ENCODE data around the gene WSCD1.

The WSCD1 gene

DNA sequence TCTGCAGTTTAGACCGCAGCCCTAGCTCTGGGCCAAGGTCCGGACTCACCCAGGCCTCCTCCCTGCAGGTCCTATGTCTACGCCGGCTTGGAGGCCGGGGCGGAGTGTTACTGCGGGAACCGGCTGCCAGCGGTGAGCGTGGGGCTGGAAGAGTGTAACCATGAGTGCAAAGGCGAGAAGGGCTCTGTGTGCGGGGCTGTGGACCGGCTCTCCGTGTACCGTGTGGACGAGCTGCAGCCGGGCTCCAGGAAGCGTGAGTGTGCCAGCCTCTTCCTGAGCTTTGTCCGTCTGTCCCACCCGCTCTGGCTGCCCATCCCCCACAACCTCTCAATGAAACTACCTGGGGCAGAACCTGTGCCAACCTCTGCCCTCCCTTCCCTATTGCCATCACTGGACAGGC, 20.1 kb downstream of the WSCD1 start:
- Histone ChIP-seq H3K27me3 (ENCODE audit: low read depth, low read length) (no peaks in the 10 kb centered on the region), H3K4me3 (ENCODE audit: low read depth in 1 of 2, low read length in 2 of 2) (no peak overlapping the region)

DNA sequence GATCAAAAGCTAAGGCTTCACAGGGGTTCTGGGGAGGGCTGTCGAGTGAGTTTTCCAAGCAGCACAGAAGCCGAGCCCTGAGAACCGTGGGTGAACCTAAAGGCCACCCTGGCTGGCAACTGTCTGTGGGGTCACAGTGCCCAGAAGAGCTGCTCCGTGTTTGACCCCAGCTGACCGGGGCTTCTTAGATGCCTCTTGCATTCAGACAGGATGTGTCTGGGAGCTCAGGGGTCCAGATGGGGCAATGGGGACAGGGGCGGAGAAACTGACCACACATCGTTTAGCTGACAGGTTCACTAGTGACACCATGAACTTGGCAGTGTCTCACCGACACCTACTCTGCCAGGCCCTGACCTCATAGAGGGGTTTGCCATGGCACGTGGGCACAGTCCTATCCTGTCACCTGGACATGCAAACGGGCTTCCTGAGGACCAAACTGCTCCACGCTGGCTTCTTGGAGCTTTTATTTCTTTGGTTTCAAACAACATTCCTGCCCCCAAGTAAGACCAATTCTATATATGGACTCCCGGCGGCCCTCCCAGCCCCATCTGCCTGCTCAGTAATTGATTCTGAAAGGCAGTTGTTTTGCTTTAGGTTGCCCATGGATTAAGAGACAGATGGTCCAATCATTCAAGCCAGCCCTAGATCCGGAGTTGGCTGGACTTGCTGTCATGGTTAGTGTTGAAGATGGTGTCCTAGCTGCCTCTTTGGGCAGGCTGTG, 22.2 kb downstream of the WSCD1 start:
- no peaks in the 10 kb centered on the region for H3K4me1 ChIP-seq (ENCODE audit: control insufficient read depth in 1 of 2, insufficient read depth in 2 of 2, low read length in 2 of 2)
- no peaks in the 10 kb centered on the region for H3K27me3 ChIP-seq (ENCODE audit: low read depth, low read length)
- H3K36me3 ChIP-seq (ENCODE audit: control insufficient read depth in 1 of 2, insufficient read depth in 2 of 2, low read length in 2 of 2) = no peaks in the 10 kb centered on the region
- H3K4me3 ChIP-seq (ENCODE audit: low read depth in 1 of 2, low read length in 2 of 2) = no peak overlapping the region
- no peak overlapping the region for H3K27ac ChIP-seq (ENCODE audit: low read length)
- H3K9me3 ChIP-seq (ENCODE audit: control insufficient read depth in 1 of 2, low read length in 2 of 2) = no peaks in the 10 kb centered on the region

More for the DNA sequence above, 20.1 kb downstream of the WSCD1 start:
- Histone ChIP-seq H3K27ac (ENCODE audit: low read length) (no peak overlapping the region), H3K36me3 (ENCODE audit: control insufficient read depth in 1 of 2, insufficient read depth in 2 of 2, low read length in 2 of 2) (no peaks in the 10 kb centered on the region), H3K9me3 (ENCODE audit: control insufficient read depth in 1 of 2, low read length in 2 of 2) (no peaks in the 10 kb centered on the region), H3K4me1 (ENCODE audit: control insufficient read depth in 1 of 2, insufficient read depth in 2 of 2, low read length in 2 of 2) (no peaks in the 10 kb centered on the region)

DNA sequence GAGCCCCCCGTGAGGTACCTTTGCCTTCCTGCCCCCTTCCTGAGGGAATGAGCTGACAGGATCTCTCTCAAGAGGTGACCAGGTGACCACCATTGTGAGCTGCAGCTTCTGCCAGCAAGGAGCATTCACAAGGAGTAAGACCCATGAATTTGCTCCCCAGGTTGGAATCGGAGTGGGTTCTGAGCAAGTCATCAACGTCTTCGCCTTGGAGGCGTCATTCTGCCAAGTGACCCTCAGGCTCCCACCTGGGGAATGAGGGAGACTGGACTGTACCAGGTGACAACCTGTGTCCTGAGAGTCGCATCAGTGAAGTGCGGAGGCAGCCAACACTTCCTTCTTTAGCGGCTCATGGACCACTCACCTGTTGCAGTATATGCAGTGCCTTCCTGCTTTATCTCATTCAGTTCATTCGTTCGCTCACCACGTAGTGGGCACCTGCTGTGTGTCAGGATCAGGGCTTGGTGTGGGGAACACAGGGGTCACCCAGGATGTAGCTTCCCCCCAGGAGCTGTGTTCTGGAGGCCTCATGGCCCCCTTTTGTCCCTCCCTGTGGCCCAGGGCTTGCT, 22.8 kb downstream of the WSCD1 start:
- no peaks in the 10 kb centered on the region for H3K9me3 ChIP-seq (ENCODE audit: control insufficient read depth in 1 of 2, low read length in 2 of 2)
- H3K27me3 ChIP-seq (ENCODE audit: low read depth, low read length) = no peaks in the 10 kb centered on the region
- H3K36me3 ChIP-seq (ENCODE audit: control insufficient read depth in 1 of 2, insufficient read depth in 2 of 2, low read length in 2 of 2) = no peaks in the 10 kb centered on the region
- H3K27ac ChIP-seq (ENCODE audit: low read length) = no peak overlapping the region
- H3K4me1 ChIP-seq (ENCODE audit: control insufficient read depth in 1 of 2, insufficient read depth in 2 of 2, low read length in 2 of 2) = no peaks in the 10 kb centered on the region
- H3K4me3 ChIP-seq (ENCODE audit: low read depth in 1 of 2, low read length in 2 of 2) = no peak overlapping the region

GRCh38 chr17:6094453-6094852, 24.3 kb downstream of the WSCD1 start:
- Histone ChIP-seq H3K4me1 (ENCODE audit: control insufficient read depth in 1 of 2, insufficient read depth in 2 of 2, low read length in 2 of 2) (no peaks in the 10 kb centered on the region), H3K36me3 (ENCODE audit: control insufficient read depth in 1 of 2, insufficient read depth in 2 of 2, low read length in 2 of 2) (no peaks in the 10 kb centered on the region)

DNA sequence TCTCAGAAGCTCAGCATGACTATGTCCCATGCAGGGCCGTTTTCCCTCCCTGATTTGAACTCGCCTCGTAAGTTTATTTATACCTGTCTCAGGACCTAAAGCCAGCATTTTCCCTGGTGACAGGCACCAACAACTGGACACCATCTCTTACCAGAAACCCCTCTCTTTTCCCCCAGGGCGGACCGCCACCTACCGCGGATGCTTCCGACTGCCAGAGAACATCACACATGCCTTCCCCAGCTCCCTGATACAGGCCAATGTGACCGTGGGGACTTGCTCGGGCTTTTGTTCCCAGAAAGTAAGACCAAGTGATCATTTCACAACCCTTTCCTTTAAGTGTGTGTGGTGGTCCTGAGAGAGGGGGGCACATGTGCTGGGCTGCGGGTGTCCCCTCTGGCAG, 24.7 kb downstream of the WSCD1 start:
- Histone ChIP-seq H3K27me3 (ENCODE audit: low read depth, low read length) (no peaks in the 10 kb centered on the region), H3K4me1 (ENCODE audit: control insufficient read depth in 1 of 2, insufficient read depth in 2 of 2, low read length in 2 of 2) (no peaks in the 10 kb centered on the region), H3K4me3 (ENCODE audit: low read depth in 1 of 2, low read length in 2 of 2) (no peak overlapping the region), H3K27ac (ENCODE audit: low read length) (no peak overlapping the region), H3K36me3 (ENCODE audit: control insufficient read depth in 1 of 2, insufficient read depth in 2 of 2, low read length in 2 of 2) (no peaks in the 10 kb centered on the region), H3K9me3 (ENCODE audit: control insufficient read depth in 1 of 2, low read length in 2 of 2) (no peaks in the 10 kb centered on the region)

More at GRCh38 chr17:6094453-6094852, 24.3 kb downstream of the WSCD1 start:
- Histone ChIP-seq H3K27ac (ENCODE audit: low read length) (no peak overlapping the region), H3K27me3 (ENCODE audit: low read depth, low read length) (no peaks in the 10 kb centered on the region), H3K4me3 (ENCODE audit: low read depth in 1 of 2, low read length in 2 of 2) (no peak overlapping the region), H3K9me3 (ENCODE audit: control insufficient read depth in 1 of 2, low read length in 2 of 2) (no peaks in the 10 kb centered on the region)

GRCh38 chr17:6095501-6095900, 25.3 kb downstream of the WSCD1 start:
- Histone ChIP-seq H3K4me1 (ENCODE audit: control insufficient read depth in 1 of 2, insufficient read depth in 2 of 2, low read length in 2 of 2) (no peaks in the 10 kb centered on the region), H3K27me3 (ENCODE audit: low read depth, low read length) (no peaks in the 10 kb centered on the region), H3K27ac (ENCODE audit: low read length) (no peak overlapping the region), H3K9me3 (ENCODE audit: control insufficient read depth in 1 of 2, low read length in 2 of 2) (no peaks in the 10 kb centered on the region), H3K4me3 (ENCODE audit: low read depth in 1 of 2, low read length in 2 of 2) (no peak overlapping the region), H3K36me3 (ENCODE audit: control insufficient read depth in 1 of 2, insufficient read depth in 2 of 2, low read length in 2 of 2) (no peaks in the 10 kb centered on the region)

DNA sequence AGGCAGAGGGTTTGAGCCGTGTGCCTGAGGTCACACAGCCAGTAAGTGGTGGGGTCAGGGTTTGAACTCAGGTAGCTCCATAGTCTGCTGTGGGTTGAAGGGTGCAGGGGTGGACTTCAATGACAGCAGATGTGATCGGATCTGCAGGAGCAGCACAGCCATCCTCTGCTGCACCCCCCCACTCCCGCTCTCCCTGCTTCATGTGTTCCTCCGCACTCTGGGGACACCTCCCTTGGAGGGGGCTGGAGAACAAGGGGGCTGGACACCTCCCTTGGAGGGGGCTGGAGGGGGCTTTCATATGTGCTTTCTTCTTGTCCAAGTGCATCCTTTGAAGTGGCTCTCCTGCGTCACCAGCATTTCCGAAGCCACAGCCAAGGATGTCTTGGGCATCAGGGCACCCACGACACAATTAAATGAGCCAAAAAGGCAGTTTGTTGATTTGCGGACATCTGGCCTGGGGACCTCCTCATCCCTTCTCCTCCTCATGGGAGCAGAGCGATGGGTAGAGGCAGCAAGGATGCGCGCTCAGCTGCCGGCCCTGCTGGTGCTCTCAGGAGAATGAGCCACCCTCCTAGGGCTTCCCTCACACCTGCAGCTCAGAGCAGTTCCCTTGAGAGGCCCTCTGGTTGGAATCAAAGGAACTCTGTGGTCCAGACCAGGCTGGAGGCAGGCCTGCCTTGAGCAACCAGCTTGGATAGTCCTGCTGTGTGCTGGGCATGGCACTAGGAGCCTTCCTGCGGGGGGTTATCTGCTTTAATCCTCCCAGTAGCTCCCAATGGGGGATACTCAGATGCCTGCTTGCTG, 26.2 kb downstream of the WSCD1 start:
- Histone ChIP-seq H3K9me3 (ENCODE audit: control insufficient read depth in 1 of 2, low read length in 2 of 2) (no peaks in the 10 kb centered on the region), H3K4me3 (ENCODE audit: low read depth in 1 of 2, low read length in 2 of 2) (no peak overlapping the region), H3K36me3 (ENCODE audit: control insufficient read depth in 1 of 2, insufficient read depth in 2 of 2, low read length in 2 of 2) (no peaks in the 10 kb centered on the region), H3K4me1 (ENCODE audit: control insufficient read depth in 1 of 2, insufficient read depth in 2 of 2, low read length in 2 of 2) (no peaks in the 10 kb centered on the region), H3K27ac (ENCODE audit: low read length) (no peak overlapping the region), H3K27me3 (ENCODE audit: low read depth, low read length) (no peaks in the 10 kb centered on the region)

DNA sequence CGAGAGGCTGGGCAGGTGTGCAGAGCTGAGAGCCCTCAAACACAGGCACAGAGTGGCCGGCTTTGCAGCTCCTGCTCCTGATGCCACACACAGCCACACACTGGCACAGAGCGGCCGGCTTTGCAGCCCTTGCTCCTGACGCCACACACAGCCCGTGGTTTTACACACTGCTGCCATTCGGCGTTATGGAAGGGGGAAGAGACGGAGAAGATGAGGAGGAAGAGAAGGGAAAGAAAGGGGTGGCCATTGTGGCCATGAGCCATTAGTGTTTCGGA, 26.8 kb downstream of the WSCD1 start:
- Histone ChIP-seq H3K27ac (ENCODE audit: low read length) (no peak overlapping the region), H3K27me3 (ENCODE audit: low read depth, low read length) (no peaks in the 10 kb centered on the region), H3K4me1 (ENCODE audit: control insufficient read depth in 1 of 2, insufficient read depth in 2 of 2, low read length in 2 of 2) (no peaks in the 10 kb centered on the region), H3K4me3 (ENCODE audit: low read depth in 1 of 2, low read length in 2 of 2) (no peak overlapping the region), H3K36me3 (ENCODE audit: control insufficient read depth in 1 of 2, insufficient read depth in 2 of 2, low read length in 2 of 2) (no peaks in the 10 kb centered on the region), H3K9me3 (ENCODE audit: control insufficient read depth in 1 of 2, low read length in 2 of 2) (no peaks in the 10 kb centered on the region)

- no peaks in the 10 kb centered on the region for H3K9me3 ChIP-seq (ENCODE audit: control insufficient read depth in 1 of 2, low read length in 2 of 2)
- H3K27ac ChIP-seq (ENCODE audit: low read length) = no peak overlapping the region
- no peaks in the 10 kb centered on the region for H3K4me1 ChIP-seq (ENCODE audit: control insufficient read depth in 1 of 2, insufficient read depth in 2 of 2, low read length in 2 of 2)
- H3K27me3 ChIP-seq (ENCODE audit: low read depth, low read length) = no peaks in the 10 kb centered on the region
- no peaks in the 10 kb centered on the region for H3K36me3 ChIP-seq (ENCODE audit: control insufficient read depth in 1 of 2, insufficient read depth in 2 of 2, low read length in 2 of 2)
- H3K4me3 ChIP-seq (ENCODE audit: low read depth in 1 of 2, low read length in 2 of 2) = no peak overlapping the region
These were observed 28.1 kb downstream of the WSCD1 start for GRCh38 chr17:6098050-6098822.

DNA sequence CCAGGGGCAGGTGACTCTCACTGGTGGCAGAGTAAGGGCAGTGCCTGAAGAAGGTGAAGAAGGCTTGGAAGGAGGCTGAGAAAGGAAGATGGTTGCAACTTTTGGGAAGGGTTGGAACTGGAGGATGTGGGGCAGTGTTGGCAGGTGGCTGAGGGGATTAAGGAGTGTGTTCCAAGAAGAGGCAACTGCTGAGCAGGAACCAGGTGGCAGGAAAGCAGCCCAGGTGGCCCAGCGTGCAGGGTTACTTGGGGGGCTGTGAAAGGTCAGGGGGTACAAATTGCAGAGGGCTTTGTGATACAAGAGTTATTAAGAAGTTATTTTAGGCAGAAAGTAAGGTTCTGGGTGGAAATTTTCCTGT, 28.6 kb downstream of the WSCD1 start:
- Histone ChIP-seq H3K9me3 (ENCODE audit: control insufficient read depth in 1 of 2, low read length in 2 of 2) (no peaks in the 10 kb centered on the region), H3K4me1 (ENCODE audit: control insufficient read depth in 1 of 2, insufficient read depth in 2 of 2, low read length in 2 of 2) (no peaks in the 10 kb centered on the region), H3K27ac (ENCODE audit: low read length) (no peak overlapping the region), H3K4me3 (ENCODE audit: low read depth in 1 of 2, low read length in 2 of 2) (no peak overlapping the region), H3K36me3 (ENCODE audit: control insufficient read depth in 1 of 2, insufficient read depth in 2 of 2, low read length in 2 of 2) (no peaks in the 10 kb centered on the region), H3K27me3 (ENCODE audit: low read depth, low read length) (no peaks in the 10 kb centered on the region)

DNA sequence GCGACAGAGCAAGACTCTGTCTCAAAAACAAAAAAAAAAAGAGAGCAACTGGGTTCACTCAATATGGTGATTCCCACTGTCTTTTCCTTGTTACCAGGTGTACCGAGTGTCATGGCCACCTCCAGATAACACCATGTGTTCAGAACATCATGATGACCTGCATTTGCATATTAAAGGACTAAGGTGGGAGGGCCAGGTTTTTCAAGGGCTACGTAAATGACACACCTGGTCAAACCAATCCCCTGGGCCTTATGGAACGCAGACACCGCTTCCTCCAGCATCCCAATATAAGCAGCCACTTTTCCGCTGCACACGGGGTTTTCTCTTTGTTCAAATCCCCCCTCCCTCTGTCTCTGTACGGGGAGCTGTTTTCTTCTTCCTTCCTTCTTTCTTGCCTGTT, 29.3 kb downstream of the WSCD1 start:
- H3K4me3 ChIP-seq (ENCODE audit: low read depth in 1 of 2, low read length in 2 of 2) = no peak overlapping the region
- no peak overlapping the region for H3K27ac ChIP-seq (ENCODE audit: low read length)
- no peaks in the 10 kb centered on the region for H3K36me3 ChIP-seq (ENCODE audit: control insufficient read depth in 1 of 2, insufficient read depth in 2 of 2, low read length in 2 of 2)
- H3K4me1 ChIP-seq (ENCODE audit: control insufficient read depth in 1 of 2, insufficient read depth in 2 of 2, low read length in 2 of 2) = no peaks in the 10 kb centered on the region
- no peaks in the 10 kb centered on the region for H3K9me3 ChIP-seq (ENCODE audit: control insufficient read depth in 1 of 2, low read length in 2 of 2)
- no peaks in the 10 kb centered on the region for H3K27me3 ChIP-seq (ENCODE audit: low read depth, low read length)
